Activated T-cell treated with anti-CD3 and anti-CD28 coated beads, Interleukin-2, amount 50 U/mL, for 24 hours (primary cell): Measurements from ENCODE around the gene CLEC20A.

Experiments used
- DNase-seq: peaks from one replicate; pipeline ENCODE4 v3.0.0-alpha.2; 2020
- H3K27ac Mint-ChIP-seq: 2 replicates; pipeline ENCODE4 v1.8.0; 2020; ENCODE audit warnings: mild to moderate bottlenecking, mixed read lengths
- H3K27me3 Mint-ChIP-seq: 2 replicates; pipeline ENCODE4 v1.8.0; 2020; ENCODE audit warnings: mixed read lengths
- H3K36me3 Mint-ChIP-seq: 2 replicates; pipeline ENCODE4 v1.8.0; 2020; ENCODE audit warnings: low read depth, mixed read lengths
- H3K4me1 Mint-ChIP-seq: 2 replicates; pipeline ENCODE4 v1.8.0; 2020; ENCODE audit warnings: low read depth, mixed read lengths
- H3K4me3 Mint-ChIP-seq: 2 replicates; pipeline ENCODE4 v1.8.0; 2020; ENCODE audit warnings: mild to moderate bottlenecking, moderate library complexity, mixed read lengths
- H3K9me3 Mint-ChIP-seq: 2 replicates; pipeline ENCODE4 v1.8.0; 2020; ENCODE audit warnings: mixed read lengths

CLEC20A gene

DNA sequence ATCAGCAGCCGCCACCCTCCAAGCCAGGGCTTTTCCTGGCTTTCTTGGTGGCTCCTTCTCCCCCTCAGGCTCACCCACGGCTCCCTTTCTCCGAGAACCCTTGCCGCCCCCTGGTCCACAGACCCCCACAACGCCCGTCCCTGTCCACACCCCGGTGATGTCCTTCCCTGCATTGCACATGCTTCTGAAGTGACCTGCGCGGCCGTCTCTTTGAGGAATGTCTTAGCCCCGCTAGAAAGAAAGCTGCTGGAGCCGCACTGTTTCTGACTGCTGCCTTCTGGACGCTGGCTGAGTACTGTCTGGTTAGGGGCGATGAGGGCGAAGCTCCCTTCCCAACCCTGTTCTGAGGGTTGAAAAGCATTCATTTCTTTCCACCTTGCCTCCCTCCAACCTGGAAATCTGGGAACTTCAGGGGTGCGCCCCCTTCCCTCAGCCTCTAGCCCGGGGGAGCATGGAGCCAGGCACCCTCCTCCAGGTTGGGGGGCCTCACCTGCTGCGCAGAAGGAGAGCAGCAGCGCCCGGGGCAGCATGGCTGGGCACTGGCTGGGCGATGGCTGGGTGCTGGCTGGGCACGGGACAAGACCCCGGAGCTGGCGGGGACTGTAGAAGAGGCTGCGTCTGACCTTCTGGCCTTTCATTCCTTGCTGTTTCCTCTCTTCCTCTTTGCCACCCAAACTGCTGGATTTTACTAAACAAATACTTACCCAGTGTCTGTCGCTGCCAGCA is at the start of gene CLEC20A:
CLEC20A (minus strand) TSS at position 555 of the 726 bp plus-strand sequence; CDS start at position 530, 25 bp downstream.
- Mint-ChIP-seq H3K4me3 (no peak within 1 kb of the TSS), H3K27me3 (no peaks in the 10 kb centered on the region), H3K9me3 (no peaks in the 10 kb centered on the region), H3K36me3 (no peaks in the 10 kb centered on the region), H3K4me1 (no peaks in the 10 kb centered on the region), H3K27ac (no peak within 1 kb of the TSS)
- DNase-seq: no peak

DNA sequence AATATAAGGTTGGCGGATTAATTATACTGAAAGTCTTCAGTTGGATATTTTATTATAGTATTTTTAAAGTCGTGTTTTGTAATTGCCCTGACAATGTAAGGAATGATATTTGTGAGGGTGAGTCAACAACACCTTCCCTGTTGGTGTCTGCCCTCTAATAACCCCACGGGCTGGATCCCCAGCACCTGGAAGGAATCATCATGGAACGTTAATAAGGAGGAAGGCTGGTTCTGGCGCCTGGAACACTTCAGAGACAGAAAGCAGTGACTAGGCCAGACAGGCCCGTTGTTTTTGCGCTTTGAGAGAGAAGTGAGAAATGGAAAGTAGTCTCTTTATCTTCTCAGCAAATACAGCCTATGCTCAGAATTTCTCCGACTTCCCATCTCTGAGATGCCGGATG is 47.8 kb upstream of the CLEC20A start:
- Mint-ChIP-seq H3K27ac (peak overlapping the region; percentile 12), H3K27me3 (no peaks in the 10 kb centered on the region), H3K4me3 (no peak overlapping the region), H3K4me1 (peaks cover 9% of the 10 kb centered on the region), H3K36me3 (peaks cover 5% of the 10 kb centered on the region), H3K9me3 (no peaks in the 10 kb centered on the region)
- DNase-seq: no peak

DNA sequence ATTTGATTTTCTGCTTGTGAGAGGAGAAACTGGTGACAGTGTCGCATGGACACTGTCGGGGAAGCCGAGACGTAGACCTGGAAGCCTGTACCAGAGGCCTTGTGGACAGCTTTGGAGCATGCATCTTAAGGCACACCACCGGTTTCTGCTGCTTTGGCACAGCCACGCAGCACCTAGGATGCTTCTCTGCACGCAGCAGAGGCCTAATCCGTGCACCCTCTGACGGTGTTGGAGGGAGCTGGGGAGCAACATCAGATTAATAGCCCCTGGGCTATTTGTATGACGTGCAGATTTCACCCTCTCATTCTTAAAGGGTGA is 46.5 kb upstream of the CLEC20A start:
- no peaks in the 10 kb centered on the region for H3K9me3 Mint-ChIP-seq
- H3K27ac Mint-ChIP-seq: no peak overlapping the region
- no peak for DNase-seq
- H3K36me3 Mint-ChIP-seq: peaks cover 5% of the 10 kb centered on the region
- H3K27me3 Mint-ChIP-seq: no peaks in the 10 kb centered on the region
- peak overlapping the region; percentile 85 for H3K4me3 Mint-ChIP-seq
- H3K4me1 Mint-ChIP-seq: peaks cover 9% of the 10 kb centered on the region

DNA sequence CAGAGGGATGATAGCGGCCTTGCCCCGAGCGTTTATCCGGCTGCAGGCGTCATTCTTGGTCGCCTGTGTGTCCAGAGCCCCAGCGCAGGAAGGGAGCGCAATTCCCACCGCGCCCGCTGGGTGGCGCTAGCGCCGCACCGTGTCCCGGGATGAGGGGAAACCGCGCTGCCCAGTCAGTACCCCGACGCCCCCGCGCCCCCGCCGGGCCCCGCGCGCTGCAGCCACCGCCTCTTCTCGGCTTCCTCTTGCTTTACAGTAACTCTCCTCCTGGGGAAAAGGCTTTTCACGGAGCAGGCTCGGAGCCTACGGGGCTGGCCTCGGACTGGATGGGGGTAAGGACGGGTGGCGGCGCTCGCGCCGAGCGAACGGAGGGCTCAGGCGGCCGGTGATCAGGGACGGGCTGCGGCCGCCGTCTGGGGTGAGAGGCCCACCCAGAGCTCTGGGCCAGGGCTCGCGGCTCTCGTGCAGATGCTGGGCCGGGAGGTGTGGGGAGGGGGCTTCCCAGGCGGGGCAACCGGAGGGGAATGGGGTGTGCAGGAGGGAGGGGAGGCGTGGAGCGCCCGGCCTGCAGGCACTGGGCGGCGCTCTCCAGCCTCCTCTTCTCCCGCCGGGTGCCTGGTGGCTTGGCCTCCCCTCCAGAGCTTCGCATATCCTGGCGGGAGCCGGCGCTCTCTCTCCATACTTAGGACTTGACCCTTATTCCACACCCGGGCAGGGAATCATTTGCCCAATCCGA is 46.0 kb upstream of the CLEC20A start:
- Mint-ChIP-seq H3K4me1 (peaks cover 9% of the 10 kb centered on the region), H3K36me3 (peaks cover 5% of the 10 kb centered on the region), H3K27me3 (no peaks in the 10 kb centered on the region), H3K9me3 (no peaks in the 10 kb centered on the region), H3K4me3 (peak overlapping the region; percentile 85), H3K27ac (peak overlapping the region; percentile 81)
- peak; percentile 96 for DNase-seq

DNA sequence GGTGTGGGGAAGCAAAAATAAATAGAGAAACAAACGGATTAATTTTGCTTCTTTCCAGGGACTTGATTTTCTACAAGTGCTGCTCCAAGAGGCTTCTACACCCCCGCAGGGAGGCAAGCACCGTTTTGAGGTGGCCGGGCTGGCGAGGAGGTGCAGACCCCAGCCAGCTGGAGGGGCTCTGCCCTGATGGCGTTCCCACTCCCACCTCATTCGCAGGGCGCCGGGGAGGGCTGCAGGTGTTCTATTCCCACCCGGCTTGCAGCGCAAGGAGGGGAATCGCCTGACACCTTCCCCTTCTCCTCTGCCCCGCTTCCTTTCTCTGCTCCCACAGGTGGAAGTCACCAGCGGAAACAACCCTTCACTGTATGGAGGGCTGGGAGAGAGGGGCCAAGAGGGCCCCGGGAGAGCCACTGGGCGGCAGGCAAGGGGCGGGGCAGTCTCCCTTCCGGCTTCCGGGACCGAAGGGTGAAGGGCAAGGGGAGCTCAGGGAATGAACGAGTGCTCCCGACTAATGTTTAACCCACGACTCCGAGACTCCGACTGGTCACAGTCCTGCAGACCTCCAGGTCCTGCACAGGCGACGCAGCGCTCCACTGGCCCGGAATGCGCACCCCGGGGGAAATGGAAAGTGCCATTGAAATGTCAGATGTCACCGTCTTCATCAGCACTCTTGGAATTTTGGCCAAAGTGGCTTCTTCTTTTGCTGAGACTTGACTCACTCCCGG is 45.2 kb upstream of the CLEC20A start:
- H3K27ac Mint-ChIP-seq: peak overlapping the region; percentile 81
- peak; percentile 74 for DNase-seq

GRCh38 chr1:178541379-178541778 is 44.6 kb upstream of the CLEC20A start:
- Mint-ChIP-seq H3K36me3 (peaks cover 5% of the 10 kb centered on the region), H3K27me3 (no peaks in the 10 kb centered on the region), H3K27ac (no peak overlapping the region)

More for the DNA sequence above, 45.2 kb upstream of the CLEC20A start:
- peak overlapping the region; percentile 85 for H3K4me3 Mint-ChIP-seq
- H3K9me3 Mint-ChIP-seq: no peaks in the 10 kb centered on the region
- peaks cover 5% of the 10 kb centered on the region for H3K36me3 Mint-ChIP-seq
- H3K27me3 Mint-ChIP-seq: no peaks in the 10 kb centered on the region
- H3K4me1 Mint-ChIP-seq: peaks cover 9% of the 10 kb centered on the region

DNA sequence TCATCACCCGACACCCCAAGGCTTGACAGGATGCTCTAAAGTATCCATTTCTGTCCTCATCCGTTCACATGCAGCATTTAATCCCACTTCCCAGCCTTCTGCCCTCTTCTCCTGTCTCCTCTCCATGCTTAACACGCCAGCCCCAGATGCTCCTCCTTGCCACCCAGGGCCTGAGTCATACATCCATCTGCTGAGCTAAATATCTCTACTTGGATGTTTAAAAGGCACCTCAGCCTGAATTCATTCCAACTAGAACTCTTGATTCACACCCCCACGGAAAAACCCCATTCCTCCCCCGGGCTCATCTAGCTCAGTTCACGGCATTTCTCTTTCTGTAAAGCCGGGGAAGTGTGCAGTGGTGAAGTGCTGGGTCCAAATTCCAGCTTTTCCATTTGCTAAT is 43.9 kb upstream of the CLEC20A start:
- H3K4me3 Mint-ChIP-seq: no peak overlapping the region
- no peak overlapping the region for H3K27ac Mint-ChIP-seq
- H3K9me3 Mint-ChIP-seq: no peaks in the 10 kb centered on the region
- H3K4me1 Mint-ChIP-seq: peaks cover 9% of the 10 kb centered on the region
- H3K27me3 Mint-ChIP-seq: no peaks in the 10 kb centered on the region
- peaks cover 5% of the 10 kb centered on the region for H3K36me3 Mint-ChIP-seq
- no peak for DNase-seq

More at GRCh38 chr1:178541379-178541778, 44.6 kb upstream of the CLEC20A start:
- Mint-ChIP-seq H3K4me1 (peaks cover 9% of the 10 kb centered on the region), H3K9me3 (no peaks in the 10 kb centered on the region), H3K4me3 (peak overlapping the region; percentile 85)
- no peak for DNase-seq

- DNase-seq: no peak
- H3K36me3 Mint-ChIP-seq: peaks cover 5% of the 10 kb centered on the region
- no peak overlapping the region for H3K4me3 Mint-ChIP-seq
- H3K4me1 Mint-ChIP-seq: peaks cover 9% of the 10 kb centered on the region
- no peaks in the 10 kb centered on the region for H3K27me3 Mint-ChIP-seq
- H3K9me3 Mint-ChIP-seq: no peaks in the 10 kb centered on the region
- no peak overlapping the region for H3K27ac Mint-ChIP-seq
Measured at GRCh38 chr1:178540204-178540603, 43.4 kb upstream of the CLEC20A start.

DNA sequence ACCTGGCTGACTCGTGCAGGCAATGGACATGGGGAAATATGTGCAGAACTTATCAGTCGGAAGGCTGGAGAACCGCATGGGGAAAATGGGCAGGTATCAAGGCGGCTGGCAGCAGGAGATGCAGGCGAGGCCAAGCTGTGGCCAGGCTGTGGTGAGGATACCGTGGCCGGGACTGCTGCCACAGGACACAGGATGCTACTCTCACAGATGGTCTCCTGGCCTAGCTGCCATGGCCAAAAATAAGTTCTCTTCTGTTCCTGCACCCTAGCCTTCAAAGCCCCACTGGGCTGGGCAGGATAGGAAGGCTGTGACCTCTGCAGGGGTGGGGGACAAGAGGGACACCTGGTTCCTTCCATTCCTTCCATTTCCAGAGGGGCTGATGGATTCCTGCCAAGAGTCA is 42.5 kb upstream of the CLEC20A start:
- H3K4me3 Mint-ChIP-seq: no peak overlapping the region
- no peaks in the 10 kb centered on the region for H3K9me3 Mint-ChIP-seq
- H3K36me3 Mint-ChIP-seq: peaks cover 5% of the 10 kb centered on the region
- H3K27ac Mint-ChIP-seq: no peak overlapping the region
- H3K4me1 Mint-ChIP-seq: peaks cover 9% of the 10 kb centered on the region
- no peaks in the 10 kb centered on the region for H3K27me3 Mint-ChIP-seq
- DNase-seq: no peak

DNA sequence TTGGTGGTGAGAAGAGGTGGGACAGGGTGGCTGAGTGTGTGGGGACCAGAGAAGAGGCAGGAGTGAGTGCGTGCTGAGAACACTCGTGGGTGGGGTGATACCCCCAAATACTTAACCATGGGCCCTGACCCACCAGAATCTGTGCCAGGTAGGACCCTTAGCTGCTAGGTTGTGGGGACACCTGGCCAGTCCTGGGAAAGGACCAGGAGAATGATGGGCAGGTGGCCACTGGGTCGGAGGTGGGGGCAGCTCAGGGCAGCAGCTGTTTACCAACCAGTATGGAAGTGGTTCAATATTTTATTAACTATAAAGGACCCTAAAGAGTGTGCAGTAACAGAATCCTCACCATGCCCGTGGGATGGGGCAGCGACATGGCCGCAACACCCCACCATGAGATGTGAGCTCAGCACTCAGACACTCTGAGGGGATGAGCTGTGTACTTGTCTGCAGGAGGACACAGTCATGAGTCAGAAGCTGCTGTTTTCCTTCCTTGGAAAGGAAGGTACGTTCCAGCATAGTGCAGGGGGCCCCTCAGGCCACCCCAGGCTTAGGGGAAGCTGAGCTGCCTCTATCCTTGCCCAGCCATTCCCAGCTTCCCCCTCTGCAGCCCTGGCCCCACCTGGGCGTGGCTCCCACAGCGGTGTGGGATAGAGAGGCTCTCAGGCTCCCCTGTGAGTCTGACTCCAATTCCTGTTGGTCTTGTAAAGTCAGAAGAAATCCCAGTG is 41.6 kb upstream of the CLEC20A start:
- Mint-ChIP-seq H3K36me3 (peaks cover 5% of the 10 kb centered on the region), H3K9me3 (no peaks in the 10 kb centered on the region), H3K27ac (no peak overlapping the region), H3K4me3 (no peak overlapping the region), H3K4me1 (peaks cover 8% of the 10 kb centered on the region), H3K27me3 (no peaks in the 10 kb centered on the region)
- DNase-seq: no peak

DNA sequence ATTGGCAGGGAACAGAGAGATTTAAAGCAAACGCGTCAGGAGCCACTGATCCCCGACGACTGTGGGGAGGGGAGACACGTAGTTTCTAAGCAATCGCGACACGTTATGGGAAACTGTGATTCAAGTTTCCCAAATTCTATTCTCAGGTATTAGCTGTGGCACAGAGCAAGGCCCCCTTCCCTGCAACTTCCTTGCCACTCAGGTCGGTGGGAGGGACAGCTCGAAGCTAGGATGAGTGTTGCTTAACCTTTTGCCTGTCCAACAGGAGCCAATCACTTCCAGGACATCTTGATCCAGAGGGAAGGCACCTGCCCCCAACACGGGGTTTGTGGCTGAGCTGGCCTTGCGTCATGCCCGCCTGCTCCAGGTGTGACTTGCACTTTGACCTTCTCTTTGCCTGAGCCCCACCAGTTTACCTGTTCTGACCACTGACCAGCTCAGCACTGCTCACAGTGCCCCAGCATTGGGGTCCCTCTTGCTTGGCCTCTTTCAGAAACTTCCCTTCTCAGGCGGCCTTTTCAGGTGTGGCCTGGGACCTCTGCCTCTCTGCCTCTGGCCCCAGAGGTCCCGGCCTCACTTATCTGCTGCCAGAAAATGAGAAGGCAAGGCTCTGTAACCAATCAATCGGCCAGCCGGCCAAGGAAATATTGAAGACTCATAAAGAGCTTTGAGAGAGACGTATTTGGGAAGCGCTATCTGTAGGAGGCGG is 40.8 kb upstream of the CLEC20A start:
- no peaks in the 10 kb centered on the region for H3K27me3 Mint-ChIP-seq
- DNase-seq: no peak
- peaks cover 5% of the 10 kb centered on the region for H3K4me1 Mint-ChIP-seq
- no peak overlapping the region for H3K4me3 Mint-ChIP-seq
- H3K9me3 Mint-ChIP-seq: no peaks in the 10 kb centered on the region
- peaks cover 3% of the 10 kb centered on the region for H3K36me3 Mint-ChIP-seq
- H3K27ac Mint-ChIP-seq: no peak overlapping the region

DNA sequence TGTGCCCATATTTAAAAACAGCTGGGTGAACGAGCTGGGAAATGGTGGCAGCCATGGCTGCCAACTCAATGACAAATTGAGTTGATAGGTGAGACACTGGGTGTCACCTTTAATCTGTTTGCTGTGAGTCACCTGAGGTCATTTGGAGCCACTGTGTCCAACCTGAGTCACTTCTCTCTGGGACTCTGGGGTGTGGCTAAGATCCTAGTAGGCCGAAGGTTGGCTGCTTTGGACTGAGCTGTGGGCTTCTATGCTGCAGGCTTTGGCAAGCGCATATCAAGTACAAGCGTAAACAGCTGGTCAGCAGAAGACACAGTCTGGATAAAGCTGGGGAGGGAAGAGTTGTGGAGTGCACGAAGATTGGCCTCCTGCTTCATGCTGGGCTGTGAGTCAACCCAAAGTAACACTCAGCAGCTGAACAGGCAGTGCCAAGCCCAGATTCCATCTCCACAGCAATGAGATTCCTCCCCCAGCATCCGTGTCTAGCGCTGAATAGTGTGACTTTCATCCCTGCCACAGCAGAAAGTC is 40.1 kb upstream of the CLEC20A start:
- Mint-ChIP-seq H3K27me3 (no peaks in the 10 kb centered on the region), H3K36me3 (no peaks in the 10 kb centered on the region), H3K9me3 (no peaks in the 10 kb centered on the region), H3K4me3 (no peak overlapping the region), H3K27ac (no peak overlapping the region), H3K4me1 (peaks cover 8% of the 10 kb centered on the region)
- DNase-seq: no peak

DNA sequence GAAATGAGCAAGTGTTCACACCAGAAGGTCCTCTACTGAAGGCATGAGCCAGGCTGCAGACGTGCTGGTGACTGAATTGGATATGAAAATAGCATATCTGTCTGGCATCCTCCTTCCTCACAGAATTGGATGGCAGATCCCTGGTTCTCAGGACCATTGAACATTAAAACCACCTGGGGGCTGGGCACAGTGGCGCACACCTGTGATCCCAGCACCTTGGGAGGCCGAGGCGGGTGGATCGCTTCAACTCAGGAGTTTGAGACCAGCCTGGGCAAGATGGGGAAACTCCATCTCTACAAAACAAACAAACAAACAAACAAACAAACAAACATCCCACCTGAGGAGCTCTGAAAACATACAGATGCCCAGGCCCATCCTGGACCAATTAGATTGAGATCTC is 39.6 kb upstream of the CLEC20A start:
- Mint-ChIP-seq H3K4me1 (peaks cover 8% of the 10 kb centered on the region), H3K36me3 (no peaks in the 10 kb centered on the region), H3K27me3 (no peaks in the 10 kb centered on the region), H3K9me3 (no peaks in the 10 kb centered on the region), H3K27ac (no peak overlapping the region), H3K4me3 (no peak overlapping the region)
- DNase-seq: no peak
